Natural killer cell (primary cell): ENCODE measurements around the gene KCNT1. TPM values are rescaled to one million over a fixed set of nuclear protein-coding genes. Genes with fewer than 3 reads are reported as not detected.

ENCODE experiments used
- ATAC-seq, 3 donors: fragments of 150-1000 bp in 2 of 3; fragments of 200-7000 bp in 1 of 3; cut with Tn5 transposase; 1 replicate in 1 of 3; 2 replicates in 2 of 3; pipeline ENCODE4 v1.10.0; 2021; ENCODE audit warnings: mild to moderate bottlenecking in 2 of 3, moderate library complexity in 2 of 3
- DNase-seq, 2 donors: peaks; one replicate each; pipeline versions ENCODE4 v3.0.0 to v3.0.0-alpha.2; 2013 to 2021; ENCODE audit warnings: mixed read lengths in 1 of 2
- H3K27ac ChIP-seq: one replicate; pipeline ENCODE4 v1.5.1; 2013; ENCODE audit warnings: mild to moderate bottlenecking, low read length
- H3K27me3 ChIP-seq: one replicate; pipeline ENCODE4 v1.6.1; 2013; ENCODE audit warnings: low read length; ENCODE audit not compliant: control insufficient read depth, insufficient read depth
- H3K36me3 ChIP-seq: one replicate; pipeline ENCODE4 v1.6.1; 2013; ENCODE audit warnings: low read length; ENCODE audit not compliant: control insufficient read depth, insufficient read depth
- H3K4me1 ChIP-seq: one replicate; pipeline ENCODE4 v1.6.1; 2013; ENCODE audit warnings: low read length; ENCODE audit not compliant: control insufficient read depth, insufficient read depth
- H3K4me3 ChIP-seq: one replicate; pipeline ENCODE4 v1.5.1; 2013; ENCODE audit warnings: low read length
- H3K9me3 ChIP-seq: one replicate; pipeline ENCODE4 v1.6.1; 2013; ENCODE audit warnings: low read length; ENCODE audit not compliant: control insufficient read depth, insufficient read depth
- H3K27ac Mint-ChIP-seq, 2 donors: one replicate each; pipeline ENCODE4 v1.8.0; 2022; ENCODE audit warnings: mild to moderate bottlenecking in 2 of 2, mixed read lengths in 2 of 2, moderate library complexity in 1 of 2
- H3K27me3 Mint-ChIP-seq, 2 donors: one replicate each; pipeline ENCODE4 v1.8.0; 2022; ENCODE audit warnings: low read depth in 2 of 2, mixed read lengths in 2 of 2
- H3K36me3 Mint-ChIP-seq: one replicate; pipeline ENCODE4 v1.8.0; 2022; ENCODE audit warnings: mixed read lengths
- H3K4me1 Mint-ChIP-seq, 2 donors: one replicate each; pipeline ENCODE4 v1.8.0; 2022; ENCODE audit warnings: mixed read lengths in 2 of 2
- H3K4me3 Mint-ChIP-seq: one replicate; pipeline ENCODE4 v1.8.0; 2022; ENCODE audit warnings: mild to moderate bottlenecking, moderate library complexity, mixed read lengths
- H3K9me3 Mint-ChIP-seq, 2 donors: one replicate each; pipeline ENCODE4 v1.8.0; 2022; ENCODE audit warnings: mixed read lengths in 2 of 2
- CTCF ChIP-seq: fragments of 200-600 bp; IDR thresholded peaks from one replicate; pipeline ENCODE4 v1.8.0; 2022; ENCODE audit warnings: antibody characterized with exemption
- WGBS: methylation state at CpG from one replicate; pipeline ENCODE4 v1.1.7; 2013; ENCODE audit warnings: missing lambda C conversion rate; ENCODE audit not compliant: insufficient coverage; 5-methylcytosine and 5-hydroxymethylcytosine counted together
- intact Hi-C: fragments of 100-400 bp; cut with micrococcal nuclease; formaldehyde crosslinking; loops from one replicate; pipeline ENCODE4 v1.14.2; 2022
- total RNA-seq, 4 donors: library from RNA; stranded (reverse); fragments of 120-200 nt in 1 of 4; gene quantifications; one replicate each; pipeline versions ENCODE4 v1.2.3 to v1.2.4, GENCODE V29; 2013 to 2022

The KCNT1 gene
- total RNA-seq, 3 donors from 2014 or later (not counting 1 experiment from before 2014, with no cell fraction given): 0.52 to 1.2 (median 0.88) TPM

GRCh38 chr9:135732569-135733257, 30.7 kb downstream of the KCNT1 start:
- no peaks in the 10 kb centered on the region for H3K36me3 ChIP-seq
- DNase-seq (no peak), ATAC-seq (no peak)
- no peak for TF ChIP-seq CTCF
- no peak overlapping the region for H3K27ac ChIP-seq
- H3K4me3 Mint-ChIP-seq: no peak overlapping the region
- WGBS: 52% methylated on average over 6 of the region's 6 CpGs
- peaks cover 0 to 4% of the 10 kb centered on the region in 2 donors for H3K4me1 Mint-ChIP-seq
- H3K4me3 ChIP-seq: no peak overlapping the region
- H3K4me1 ChIP-seq: no peaks in the 10 kb centered on the region
- H3K36me3 Mint-ChIP-seq: no peaks in the 10 kb centered on the region
- no peaks in the 10 kb centered on the region for H3K27me3 ChIP-seq
- peaks cover 0 to 6% of the 10 kb centered on the region in 2 donors for H3K9me3 Mint-ChIP-seq
- H3K27ac Mint-ChIP-seq: no peak overlapping the region
- intact Hi-C loops: no loop called here
- H3K9me3 ChIP-seq: no peaks in the 10 kb centered on the region
- peaks cover 6 to 14% of the 10 kb centered on the region in 2 donors for H3K27me3 Mint-ChIP-seq

- no peak overlapping the region for H3K4me3 ChIP-seq
- H3K27me3 ChIP-seq: no peaks in the 10 kb centered on the region
- H3K27ac Mint-ChIP-seq: no peak overlapping the region
- TF ChIP-seq CTCF: no peak
- H3K27me3 Mint-ChIP-seq: peaks cover 0 to 9% of the 10 kb centered on the region in 2 donors
- H3K4me1 Mint-ChIP-seq: peaks cover 0 to 4% of the 10 kb centered on the region in 2 donors
- H3K27ac ChIP-seq: no peak overlapping the region
- ATAC-seq (no peak), DNase-seq (no peak)
- no peaks in the 10 kb centered on the region for H3K36me3 Mint-ChIP-seq
- H3K9me3 Mint-ChIP-seq: peaks cover 0 to 6% of the 10 kb centered on the region in 2 donors
- WGBS: 84% methylated on average over 27 of the region's 27 CpGs
- H3K9me3 ChIP-seq: no peaks in the 10 kb centered on the region
- no peaks in the 10 kb centered on the region for H3K4me1 ChIP-seq
- H3K4me3 Mint-ChIP-seq: no peak overlapping the region
- intact Hi-C loops: no loop called here
- H3K36me3 ChIP-seq: no peaks in the 10 kb centered on the region
These were observed 32.7 kb downstream of the KCNT1 start for GRCh38 chr9:135734616-135735144.

- H3K9me3 ChIP-seq: no peaks in the 10 kb centered on the region
- H3K4me3 Mint-ChIP-seq: no peak overlapping the region
- H3K36me3 Mint-ChIP-seq: no peaks in the 10 kb centered on the region
- peaks cover 0 to 3% of the 10 kb centered on the region in 2 donors for H3K9me3 Mint-ChIP-seq
- ATAC-seq (no peak), DNase-seq (no peak)
- no peak for TF ChIP-seq CTCF
- 6% methylated on average over 75 of the region's 78 CpGs for WGBS
- no peak overlapping the region for H3K4me3 ChIP-seq
- H3K27me3 ChIP-seq: no peaks in the 10 kb centered on the region
- intact Hi-C loops: no loop called here
- H3K27me3 Mint-ChIP-seq: peaks cover 0 to 9% of the 10 kb centered on the region in 2 donors
- no peaks in the 10 kb centered on the region for H3K4me1 Mint-ChIP-seq
- no peaks in the 10 kb centered on the region for H3K4me1 ChIP-seq
- H3K27ac ChIP-seq: no peak overlapping the region
- no peaks in the 10 kb centered on the region for H3K36me3 ChIP-seq
- no peak overlapping the region for H3K27ac Mint-ChIP-seq
These were observed 34.4 kb downstream of the KCNT1 start for GRCh38 chr9:135736272-135736978.
